GDM1 (cell line): ENCODE results near the gene FAM219B.
A peak's percentile ranks its signal among the peaks of the same experiment; 100 is the strongest.
"Not testable (repeated sequence)": the region's sequence is repeated elsewhere in the genome, so short reads cannot be mapped to it uniquely, and the experiment has no call there.

Experiments
- DNase-seq: peaks from one replicate; lab custom pipeline; 2025; lab: John Stamatoyannopoulos, UW

The FAM219B gene, protein sequence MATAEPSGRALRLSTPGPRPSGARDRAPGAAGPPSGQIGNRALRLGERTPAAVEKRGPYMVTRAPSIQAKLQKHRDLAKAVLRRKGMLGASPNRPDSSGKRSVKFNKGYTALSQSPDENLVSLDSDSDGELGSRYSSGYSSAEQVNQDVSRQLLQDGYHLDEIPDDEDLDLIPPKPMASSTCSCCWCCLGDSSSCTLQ

DNA sequence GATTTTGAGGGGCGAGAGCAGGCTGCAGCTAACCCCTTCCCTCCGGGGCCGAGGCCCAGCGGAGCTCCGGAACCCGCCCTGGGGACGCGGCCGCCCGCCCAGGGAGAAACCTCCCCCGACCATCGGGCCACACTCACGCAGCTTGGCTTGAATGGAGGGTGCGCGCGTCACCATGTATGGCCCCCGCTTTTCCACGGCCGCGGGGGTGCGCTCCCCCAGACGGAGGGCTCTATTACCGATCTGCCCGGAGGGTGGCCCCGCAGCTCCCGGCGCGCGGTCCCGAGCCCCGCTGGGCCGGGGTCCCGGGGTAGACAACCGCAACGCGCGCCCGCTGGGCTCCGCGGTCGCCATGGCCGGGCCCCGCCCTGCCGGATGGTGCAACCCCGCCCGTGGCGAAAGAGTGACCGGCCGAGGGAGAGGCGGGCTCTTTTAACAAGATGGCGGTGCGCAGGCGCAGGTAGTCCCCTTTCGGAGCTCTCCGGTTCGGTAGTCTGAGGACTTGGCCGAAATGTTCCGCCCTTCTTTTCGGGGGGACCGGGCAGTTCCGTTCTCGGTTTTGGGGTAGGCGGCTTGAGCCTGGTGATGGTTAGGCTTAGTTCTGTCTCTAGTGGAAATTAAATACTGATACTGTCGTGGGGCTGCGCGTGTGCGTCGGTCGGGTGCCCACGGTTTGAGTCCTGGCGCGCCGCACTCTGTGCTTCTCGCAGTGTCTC is at the start of gene FAM219B:
Gene FAM219B (minus strand): TSS at position 402 of the 713 bp plus-strand sequence. CDS start 51 bp downstream, at position 351.
- peak; percentile 65 for DNase-seq

DNA sequence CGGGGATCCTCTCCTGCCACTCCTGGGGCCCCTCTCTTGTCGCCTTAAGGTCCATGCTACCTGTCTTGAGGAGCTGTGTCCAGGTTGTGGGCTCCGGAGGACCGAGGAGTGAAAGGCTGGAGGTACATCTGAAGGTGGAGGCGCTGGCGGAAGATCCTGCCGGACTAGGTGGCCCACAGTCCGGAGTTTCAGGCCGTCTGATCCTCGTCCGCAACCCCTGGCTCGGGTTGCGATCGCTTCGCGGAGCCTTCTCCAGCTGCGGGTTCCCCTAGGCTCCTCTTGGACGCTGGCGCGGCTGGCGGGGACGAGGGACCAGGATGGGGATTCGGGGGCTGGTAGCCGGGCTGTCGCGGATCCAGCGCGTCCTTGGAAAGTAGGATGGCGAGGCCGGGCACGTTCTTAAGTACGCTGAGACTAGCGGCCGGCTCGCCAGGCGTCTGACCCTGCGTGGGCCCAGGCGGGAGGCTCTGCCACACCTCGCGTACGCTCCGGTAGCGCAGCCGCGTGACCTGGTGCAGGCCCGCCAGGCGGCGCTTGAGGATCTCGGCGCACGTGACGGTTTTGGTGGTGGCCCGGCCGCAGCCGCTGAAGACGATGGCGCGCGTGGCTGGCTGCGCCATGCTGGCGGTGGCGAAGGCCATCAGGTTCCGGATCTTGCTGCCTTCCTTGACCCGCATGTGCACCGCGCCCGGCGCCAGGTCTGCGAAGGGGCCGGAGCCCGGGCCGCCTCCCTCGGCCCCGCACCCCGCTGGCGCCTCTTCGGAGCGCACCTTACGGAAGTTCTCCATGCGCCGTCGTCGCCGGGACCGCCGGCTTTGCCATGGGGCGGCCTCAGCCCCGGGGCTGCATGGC is 49.4 kb upstream of the FAM219B start:
- DNase-seq, result no peak

DNA sequence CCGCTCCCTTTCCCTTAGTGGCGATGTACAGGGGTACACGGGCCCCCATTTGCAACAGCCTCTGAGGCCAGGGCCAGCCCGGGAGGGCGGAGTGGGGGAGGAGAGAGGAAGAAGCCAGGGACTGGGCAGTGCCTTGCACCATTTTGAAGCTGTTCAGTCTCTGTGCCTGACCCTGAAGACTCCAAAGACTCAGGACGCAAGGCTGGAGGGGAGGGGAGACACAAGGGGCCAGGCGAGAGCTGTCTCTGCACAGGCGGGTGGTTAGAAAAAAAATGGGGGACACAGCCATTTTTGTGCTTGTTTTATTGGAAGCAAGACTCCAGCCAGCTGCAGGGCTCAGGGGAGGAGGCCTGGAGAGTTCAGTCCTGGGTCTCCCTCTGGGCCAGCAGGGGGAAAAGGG is 48.4 kb upstream of the FAM219B start:
- no peak for DNase-seq

DNA sequence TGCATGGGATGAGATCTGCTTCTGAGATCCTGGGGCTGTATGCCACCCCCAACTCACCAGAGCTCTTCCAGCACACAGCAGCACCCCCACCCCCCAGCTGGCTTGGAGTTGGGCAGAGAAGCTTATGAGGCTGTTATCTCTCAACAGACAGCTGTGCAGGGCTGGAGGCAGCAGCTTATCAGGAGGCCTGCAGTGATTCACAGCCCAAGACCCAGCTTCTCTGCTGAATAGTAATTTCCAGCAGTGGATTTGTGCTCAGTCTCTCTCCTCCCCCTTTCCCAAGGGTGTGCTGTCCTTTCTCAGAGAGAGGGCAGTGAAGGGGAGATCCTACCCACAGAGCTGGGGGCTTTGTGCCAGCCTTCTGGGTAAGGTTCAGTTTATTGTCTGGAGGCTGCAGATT is 47.9 kb upstream of the FAM219B start:
- DNase-seq, result no peak

DNA sequence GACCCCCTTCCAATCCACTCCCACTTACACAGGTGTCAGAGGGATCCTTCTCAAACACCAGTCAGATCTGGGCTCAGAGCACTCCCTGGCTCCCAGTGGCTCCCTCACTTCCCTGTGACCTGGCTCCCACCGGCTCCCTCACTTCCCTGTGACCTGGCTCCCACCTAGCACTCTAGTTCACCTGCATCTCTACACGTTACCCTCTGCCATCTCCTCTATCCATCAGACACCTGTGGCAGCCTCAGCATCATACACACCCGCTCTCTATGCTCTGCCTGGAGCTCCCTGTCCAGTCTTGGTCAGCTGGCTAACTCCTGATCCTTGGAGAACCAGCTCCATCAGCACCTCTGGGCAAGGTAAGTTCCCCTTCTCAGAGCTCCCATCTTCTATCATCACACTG is 44.4 kb upstream of the FAM219B start:
- DNase-seq, result no peak

DNA sequence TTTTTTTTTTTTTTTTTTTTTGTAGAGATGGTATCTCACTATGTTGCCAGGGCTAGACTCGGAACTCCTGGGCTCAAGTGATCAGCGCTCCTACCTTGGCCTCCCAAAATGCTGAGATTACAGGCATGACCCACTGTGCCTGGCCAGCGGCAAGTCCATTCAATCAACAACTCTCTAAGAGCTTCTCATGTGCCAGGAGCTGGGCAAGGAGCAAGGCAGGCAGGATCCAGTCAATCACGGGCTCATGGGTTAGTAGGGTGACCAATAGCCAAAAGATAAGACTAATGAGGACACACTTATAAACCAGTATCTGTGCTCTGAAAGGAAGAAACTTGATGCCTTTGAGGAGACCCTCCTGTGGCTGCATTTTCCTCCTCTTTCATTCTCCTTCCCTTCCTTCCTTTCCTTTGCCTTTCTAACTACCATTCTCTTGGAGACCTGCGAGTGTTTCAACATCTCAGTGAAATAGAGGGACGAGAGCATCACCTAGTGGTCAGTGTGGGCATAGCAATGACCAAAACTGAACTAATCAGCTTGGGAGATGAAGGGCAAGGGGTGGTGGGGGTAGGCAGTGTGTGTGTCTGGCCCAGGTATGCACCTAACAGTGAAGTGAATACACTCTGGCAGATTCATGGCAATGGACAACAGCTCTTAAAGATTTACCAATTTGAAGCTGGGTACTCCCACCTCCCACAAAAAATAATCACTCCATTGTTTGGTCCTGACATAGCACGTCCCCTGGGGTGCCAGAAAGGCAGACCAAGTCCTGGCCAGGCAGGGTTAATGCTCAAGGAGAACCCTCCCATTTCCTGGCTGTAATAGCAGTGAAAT is 43.6 kb upstream of the FAM219B start:
- DNase-seq, result peak; percentile 63

DNA sequence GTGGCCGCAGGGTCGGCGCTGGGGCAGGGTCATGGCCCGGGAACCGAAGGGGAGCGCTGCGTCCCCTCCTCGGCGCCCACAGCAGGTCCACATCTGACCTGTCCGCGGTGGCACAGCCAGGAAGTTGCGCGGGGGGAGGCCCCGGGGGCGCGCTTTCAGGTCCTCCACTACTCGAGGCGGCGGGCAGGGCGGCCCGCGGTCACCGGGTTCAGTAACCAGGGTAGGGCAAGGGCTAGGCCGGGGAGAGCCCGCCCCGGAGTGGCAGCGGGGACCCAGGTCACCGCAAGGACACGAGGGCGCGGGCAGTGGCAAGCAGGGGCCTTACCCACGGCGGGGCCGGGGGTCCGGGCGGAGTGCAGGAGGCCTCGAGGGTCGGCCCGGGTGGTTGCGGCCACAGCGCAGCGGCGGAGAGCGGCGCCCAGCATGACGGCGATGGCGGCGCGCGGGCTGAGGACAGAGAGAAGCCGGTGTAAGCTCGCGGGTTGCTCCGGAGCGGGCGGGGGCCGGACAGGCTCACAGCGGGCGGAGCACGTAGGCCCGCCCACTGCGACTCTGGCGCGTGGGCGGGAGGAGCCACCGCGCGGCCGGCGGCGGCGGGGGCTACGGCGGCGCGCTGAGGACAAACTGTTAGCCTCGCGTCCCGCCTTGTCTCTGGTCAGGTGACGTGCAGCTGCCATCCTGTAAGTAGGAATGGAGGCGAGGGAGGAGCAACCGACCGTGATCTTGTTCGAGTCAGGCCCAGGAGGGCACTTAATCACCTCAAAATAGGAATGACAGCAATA is 31.1 kb upstream of the FAM219B start, which contains the start of gene COX5A:
Gene COX5A (minus strand): TSS at position 484 of the 782 bp plus-strand sequence. CDS start 59 bp downstream, at position 425.
- peak; percentile 93 for DNase-seq

DNA sequence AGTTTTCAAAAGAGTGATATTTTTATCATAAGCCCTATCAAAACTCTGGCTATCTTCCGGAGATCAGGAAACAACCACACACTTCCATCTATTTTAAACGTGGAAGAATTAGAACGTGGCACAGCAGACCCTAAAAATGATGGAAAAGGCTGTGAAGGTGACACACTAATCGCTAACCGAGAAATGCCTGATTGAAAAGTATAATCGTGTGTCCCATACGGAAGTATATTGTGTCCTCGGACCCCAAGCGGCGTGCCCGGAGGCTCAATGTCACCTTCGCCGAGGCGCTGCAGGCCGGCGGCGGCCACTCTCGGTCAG is 30.6 kb upstream of the FAM219B start:
- no peak for DNase-seq

DNA sequence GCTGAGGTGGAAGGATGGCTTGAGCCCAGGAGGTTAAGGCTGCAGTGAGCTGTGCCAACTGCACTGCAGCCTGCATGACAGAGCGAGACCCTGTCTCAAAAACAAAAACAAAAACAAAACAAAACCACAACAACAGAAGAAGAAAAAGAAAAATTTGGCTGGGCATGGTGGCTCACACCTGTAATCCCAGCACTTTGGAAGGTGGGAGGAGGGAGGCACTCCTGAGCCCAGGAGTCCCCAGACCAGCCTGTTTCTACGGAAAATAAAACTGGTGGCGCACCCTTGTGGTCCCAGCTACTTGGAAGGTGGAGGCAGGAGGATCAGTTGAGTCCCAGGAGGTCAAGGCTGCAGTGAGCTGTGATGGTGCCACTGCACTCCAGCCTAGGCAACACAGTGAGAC is 28.5 kb upstream of the FAM219B start:
- not testable (repeated sequence) for DNase-seq

DNA sequence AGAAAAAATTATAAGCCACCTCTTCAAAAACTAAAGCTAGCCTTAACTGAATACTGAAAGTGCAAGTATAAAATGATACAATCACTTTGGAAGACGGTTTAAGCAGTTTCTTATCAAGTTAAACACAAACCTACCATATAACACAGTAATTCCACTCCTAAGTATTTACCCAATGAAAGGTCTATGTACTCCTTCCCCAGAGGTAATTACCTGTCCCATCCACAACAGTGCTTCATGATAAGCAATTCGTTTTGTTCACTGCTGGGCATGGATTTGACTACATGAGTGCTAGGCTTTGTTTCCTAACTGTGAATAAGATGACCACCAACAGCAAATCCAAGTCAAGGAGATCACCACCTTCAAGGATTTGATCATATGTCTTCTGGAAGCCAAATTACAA is 26.9 kb upstream of the FAM219B start:
- no peak for DNase-seq

DNA sequence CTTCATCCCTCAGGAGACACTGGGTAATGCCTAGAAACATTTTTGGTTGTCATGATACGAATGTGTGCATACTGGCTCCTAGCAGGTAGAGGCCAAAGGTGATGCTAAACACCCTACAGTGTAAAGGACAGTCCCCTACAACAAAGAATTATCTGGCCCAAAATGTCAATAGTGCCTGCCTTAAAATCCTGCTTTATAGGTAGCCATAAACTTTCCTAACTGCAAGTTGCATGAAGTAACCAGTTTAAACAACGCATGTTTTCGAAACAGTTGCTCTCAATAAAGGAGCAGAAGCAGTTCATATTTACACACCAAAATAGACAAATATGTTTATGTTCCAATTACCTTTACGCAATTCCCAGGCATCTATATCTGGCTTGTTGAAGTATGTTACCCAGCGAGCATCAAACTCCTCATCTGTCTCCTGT is 22.1 kb upstream of the FAM219B start:
- DNase-seq, result no peak

DNA sequence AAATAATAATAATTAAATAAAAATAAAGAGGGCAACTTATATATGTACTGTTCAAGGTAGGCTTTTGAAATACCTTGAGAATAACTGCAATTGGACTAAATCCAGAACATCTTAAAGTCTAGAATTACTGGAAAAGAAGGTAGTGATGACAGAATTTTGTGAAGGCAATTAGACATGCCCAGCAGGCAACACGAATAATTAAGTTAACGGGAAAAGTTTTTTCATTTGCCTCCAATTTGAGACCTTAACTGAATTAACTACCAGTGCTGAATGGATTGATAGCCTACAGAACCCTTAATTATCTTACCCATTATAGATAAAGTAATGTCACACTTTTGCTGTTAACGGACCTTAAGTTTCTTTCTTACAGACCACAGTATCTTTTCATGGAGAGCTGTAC is 17.9 kb upstream of the FAM219B start:
- no peak for DNase-seq

DNA sequence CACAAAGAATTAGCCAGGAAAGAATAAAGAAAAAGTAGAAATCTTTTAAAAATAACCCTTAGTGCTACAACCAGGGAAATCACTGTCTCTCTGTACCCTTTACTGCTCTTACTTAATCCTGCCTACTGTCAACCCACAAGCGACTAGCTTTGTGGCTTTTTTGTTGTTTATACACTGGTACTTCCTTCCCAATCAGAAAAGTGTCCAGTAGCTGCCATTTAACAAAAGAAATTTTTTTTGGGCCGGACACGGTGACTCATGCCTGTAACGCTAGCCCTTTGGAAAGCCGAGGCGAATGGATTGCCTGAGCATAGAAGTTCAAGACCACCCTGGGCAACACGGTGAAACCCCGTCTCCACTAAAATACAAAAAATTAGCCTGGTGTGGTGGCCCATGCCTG is 13.8 kb upstream of the FAM219B start:
- no peak for DNase-seq

DNA sequence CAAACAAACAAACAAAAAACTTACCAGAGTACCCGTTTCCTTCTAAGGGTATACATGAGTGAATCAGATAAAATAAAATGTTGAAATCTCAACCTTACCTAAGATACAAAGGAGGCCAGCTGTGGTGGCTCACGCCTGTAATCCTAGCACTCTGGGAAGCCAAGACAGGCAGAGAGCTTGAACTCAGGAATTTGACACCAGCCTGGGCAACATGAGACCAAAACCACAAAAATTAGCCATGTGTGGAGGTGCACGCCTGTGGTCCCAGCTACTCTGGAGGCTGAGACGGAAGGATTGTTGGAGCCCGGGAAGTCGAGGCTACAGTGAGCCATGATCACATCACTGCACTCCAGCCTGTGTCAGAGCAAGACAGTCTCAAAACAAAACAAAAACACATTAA is 11.0 kb upstream of the FAM219B start:
- DNase-seq, result no peak

DNA sequence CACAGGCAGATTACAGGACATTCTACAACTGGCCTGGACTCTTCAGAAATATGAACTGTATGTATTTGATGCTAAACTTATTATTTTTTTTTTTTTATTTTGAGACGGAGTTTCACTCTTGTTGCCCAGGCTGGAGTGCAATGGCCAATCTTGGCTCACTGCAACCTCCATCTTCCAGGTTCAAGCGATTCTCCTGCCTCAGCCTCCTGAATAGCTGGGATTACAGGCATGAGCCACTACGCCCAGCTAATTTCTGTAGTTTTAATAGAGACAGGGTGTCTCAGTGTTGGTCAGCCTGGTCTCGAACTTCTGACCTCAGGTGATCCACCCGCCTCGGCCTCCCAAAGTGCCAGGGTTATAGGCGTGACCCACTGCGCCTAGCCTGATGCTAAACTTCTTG is 7.1 kb upstream of the FAM219B start:
- not testable (repeated sequence) for DNase-seq

DNA sequence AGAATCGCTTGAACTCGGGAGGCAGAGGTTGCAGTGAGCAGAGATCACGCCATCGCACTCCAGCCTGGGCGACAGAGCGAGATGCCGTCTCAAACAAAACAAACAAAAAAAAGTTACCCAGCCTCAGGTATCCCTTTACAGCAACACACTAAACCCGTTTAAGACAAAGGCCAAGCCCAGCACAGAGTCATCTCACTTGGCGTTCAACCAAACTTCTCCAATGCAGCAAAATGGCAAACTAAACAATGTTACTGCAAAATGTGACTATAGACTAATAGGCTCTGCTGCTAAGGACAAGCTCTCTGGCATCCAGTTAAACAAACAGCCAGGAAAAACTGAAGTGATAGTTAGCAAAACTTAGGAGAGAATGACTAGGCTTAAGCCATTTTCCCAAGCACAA is 6.4 kb upstream of the FAM219B start:
- DNase-seq, result no peak

DNA sequence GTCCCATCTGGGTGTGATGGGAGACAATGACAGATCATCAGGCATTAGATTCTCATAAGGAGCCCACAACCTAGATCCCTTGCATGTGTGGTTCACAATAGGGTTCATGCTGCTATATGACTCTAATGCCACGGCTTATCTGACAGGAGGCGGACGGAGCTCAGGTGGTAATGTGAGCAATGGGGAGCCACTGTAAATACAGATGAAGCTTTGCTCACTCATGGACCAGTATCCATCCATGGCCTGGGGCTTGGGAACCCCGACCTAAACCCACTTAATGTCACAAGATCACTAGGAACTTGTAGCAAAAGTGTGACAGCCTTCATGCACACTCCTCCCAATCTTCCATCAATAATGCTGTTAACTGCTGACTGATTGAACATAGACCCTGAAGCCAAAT is 2.0 kb upstream of the FAM219B start:
- DNase-seq, result no peak

DNA sequence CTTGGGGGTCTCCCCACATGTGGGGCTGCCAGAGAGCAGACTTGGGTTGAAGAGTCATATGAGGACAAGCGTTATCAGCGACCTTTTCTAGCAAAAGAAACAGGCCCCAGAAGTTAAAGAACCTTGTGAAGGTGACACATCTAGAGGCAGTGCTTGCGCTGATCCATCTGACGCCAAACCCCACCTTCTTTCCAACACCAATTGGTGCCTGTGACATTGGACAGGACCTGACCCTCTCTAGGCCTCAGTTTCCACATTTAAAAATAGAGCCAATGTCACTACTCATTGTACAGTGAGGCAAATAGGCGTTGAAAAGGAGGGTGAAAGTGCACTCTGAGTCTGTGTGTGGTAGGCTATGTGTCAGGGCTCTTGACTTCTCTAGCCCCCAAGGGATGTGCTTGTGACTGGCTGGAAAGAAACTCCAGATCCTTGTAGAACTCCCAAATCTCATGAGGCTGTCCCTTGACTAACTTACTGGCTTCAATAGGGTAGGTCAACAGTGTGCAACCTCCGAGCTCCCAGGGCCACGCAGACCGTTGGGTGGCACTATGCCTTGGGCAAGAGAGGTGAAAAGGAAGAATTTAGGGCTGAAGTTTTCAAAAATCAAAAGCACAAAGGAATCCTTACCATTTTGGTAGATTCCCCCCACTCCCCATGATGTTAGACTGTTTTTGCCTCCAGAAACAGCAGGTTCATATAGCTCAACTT is 666 bp upstream of the FAM219B start:
- DNase-seq, result no peak

DNA sequence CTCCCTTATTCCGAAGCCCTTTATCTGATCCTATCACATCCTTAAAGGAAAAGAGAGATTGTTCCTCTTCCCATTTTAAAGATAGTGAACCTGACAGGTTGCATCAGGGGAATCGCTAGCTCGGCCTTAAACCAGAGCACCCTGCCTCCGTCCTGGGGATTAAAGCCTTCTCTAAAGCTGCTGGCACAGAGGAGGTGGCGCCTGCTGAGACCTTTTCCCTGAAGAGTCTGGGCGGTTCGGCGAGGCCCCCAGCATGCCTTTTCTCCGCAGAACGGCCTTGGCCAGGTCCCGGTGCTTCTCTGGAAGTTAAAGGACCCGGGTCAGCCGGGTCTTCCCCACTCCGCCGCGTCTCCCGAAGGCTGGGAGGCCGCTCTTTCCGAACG is 593 bp downstream of the FAM219B start:
- DNase-seq, result no peak

DNA sequence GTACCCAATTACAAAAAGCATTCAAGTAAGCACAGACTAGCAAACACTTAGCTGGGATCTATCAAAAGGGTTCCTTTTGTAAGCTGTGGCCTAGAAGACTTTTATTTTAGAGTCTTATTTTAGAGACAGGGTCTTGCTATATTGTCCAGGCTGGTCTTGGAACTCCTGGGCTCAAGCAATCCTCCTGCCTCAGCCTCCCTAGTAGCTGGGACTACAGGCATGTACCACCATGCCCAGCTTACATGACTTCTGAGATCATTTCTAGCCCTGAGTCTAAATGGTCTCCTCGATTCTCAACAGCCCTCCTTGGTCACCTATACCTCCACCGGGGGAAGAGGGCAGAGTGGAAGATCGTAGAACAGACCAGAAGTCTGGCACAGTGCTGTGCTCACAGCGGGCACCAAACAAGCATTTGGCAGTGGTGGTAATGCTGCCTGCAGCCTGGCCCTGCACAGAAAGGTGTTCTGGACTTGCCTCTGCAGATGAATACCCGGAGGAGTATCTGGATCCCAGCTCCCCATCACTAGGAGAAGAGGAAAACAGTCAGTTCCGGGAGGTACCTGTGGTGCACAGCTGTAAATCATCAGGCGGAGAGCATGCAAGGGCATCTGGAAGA is 2.4 kb downstream of the FAM219B start:
- DNase-seq, result no peak
